GM23338 (cell line): ENCODE results near the gene DIP2B.

Experiments used
- CREB1 ChIP-seq: fragments of 250-450 bp; sonication (Bioruptor Pico); IDR thresholded peaks from 2 replicates; pipeline ENCODE4 v1.5.0; 2020; ENCODE audit warnings: low read depth, mild to moderate bottlenecking, moderate library complexity
- EZH2phosphoT487 ChIP-seq: fragments of 200-600 bp; sonication (generic); IDR thresholded peaks from one replicate; pipeline ENCODE4 v1.8.1; 2018; ENCODE audit warnings: antibody characterized with exemption; ENCODE audit not compliant: unreplicated experiment
- TF ChIP-seq, protein P1 (sequence below), 2 experiments: fragments of 200-600 bp in 1 of 2; sonication (generic) in 1 of 2; conservative IDR thresholded peaks; 2 replicates each; pipeline versions ENCODE4 v1.5.1 to v1.6.1; 2016 to 2017; ENCODE audit warnings: antibody characterized with exemption in 2 of 2, low read depth in 2 of 2, mild to moderate bottlenecking in 2 of 2, moderate library complexity in 1 of 2

DNA sequence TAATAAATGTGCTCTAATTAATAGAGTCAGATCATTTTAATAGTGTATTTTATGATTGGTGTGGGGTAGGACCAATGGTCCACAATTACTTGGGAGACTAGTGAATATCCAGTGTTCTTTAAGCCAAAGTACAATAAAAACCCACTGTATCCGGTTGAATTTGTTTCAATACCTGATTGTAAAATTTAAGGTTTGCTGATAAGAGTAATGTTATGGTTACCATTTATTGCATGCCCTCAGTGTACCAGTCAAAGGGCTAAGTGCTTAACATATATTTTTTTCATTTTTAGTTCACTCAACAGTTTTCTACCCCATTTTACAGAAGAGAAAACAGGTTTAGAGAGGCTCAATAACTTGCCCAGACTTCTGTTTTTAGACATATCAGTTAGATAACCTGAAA, 161.2 kb downstream of the DIP2B start:
- TF ChIP-seq, protein P1, sequence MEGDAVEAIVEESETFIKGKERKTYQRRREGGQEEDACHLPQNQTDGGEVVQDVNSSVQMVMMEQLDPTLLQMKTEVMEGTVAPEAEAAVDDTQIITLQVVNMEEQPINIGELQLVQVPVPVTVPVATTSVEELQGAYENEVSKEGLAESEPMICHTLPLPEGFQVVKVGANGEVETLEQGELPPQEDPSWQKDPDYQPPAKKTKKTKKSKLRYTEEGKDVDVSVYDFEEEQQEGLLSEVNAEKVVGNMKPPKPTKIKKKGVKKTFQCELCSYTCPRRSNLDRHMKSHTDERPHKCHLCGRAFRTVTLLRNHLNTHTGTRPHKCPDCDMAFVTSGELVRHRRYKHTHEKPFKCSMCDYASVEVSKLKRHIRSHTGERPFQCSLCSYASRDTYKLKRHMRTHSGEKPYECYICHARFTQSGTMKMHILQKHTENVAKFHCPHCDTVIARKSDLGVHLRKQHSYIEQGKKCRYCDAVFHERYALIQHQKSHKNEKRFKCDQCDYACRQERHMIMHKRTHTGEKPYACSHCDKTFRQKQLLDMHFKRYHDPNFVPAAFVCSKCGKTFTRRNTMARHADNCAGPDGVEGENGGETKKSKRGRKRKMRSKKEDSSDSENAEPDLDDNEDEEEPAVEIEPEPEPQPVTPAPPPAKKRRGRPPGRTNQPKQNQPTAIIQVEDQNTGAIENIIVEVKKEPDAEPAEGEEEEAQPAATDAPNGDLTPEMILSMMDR (conservative IDR thresholded peaks at IDR 0.05; ENCODE audit: low read depth in 2 of 2): no peak
- TF ChIP-seq EZH2phosphoT487 (no peak), CREB1 (CRISPR knock-in tag) (no peak)
